ENCODE data around the gene FEN1.

Gene FEN1

DNA sequence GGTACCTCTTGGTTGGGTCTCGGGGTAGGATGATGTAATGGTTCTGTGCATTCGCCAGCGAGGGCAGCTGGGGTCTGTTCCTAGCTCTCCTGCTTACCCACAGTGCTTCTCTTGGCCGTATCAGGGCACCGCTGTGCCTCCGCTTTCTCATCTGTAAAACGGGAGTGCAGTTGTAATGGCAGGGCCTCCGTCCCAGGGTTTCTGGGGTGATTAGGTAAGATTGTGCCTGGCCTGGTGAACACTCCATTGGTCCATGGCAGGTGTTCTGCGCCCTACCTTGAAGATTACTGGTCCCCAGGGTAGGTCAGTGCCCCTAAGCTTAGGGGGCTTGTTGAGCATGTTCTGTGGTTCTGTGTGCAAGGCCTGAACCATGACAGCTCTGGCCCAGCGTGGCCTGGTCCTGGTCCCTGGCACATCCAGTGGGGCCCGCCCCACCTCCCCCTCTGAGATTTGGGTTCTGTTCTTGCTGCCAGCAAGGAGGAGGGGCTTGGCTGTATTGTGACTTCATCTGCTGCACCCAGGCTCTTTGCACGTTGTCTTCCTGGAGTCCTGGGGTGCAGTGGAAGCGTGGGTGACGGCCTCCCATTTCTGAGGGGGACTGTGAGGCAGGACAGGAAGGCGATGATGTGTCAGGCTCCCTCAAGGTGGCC, 35.4 kb upstream of the FEN1 start:
- DNase-seq: no peak

GRCh38 chr11:61760946-61761345, 31.8 kb upstream of the FEN1 start:
- DNase-seq: no peak

- DNase-seq: peak in 1 of 2 donors; percentile 6
Measured at GRCh38 chr11:61761440-61762222, 31.1 kb upstream of the FEN1 start.

DNA sequence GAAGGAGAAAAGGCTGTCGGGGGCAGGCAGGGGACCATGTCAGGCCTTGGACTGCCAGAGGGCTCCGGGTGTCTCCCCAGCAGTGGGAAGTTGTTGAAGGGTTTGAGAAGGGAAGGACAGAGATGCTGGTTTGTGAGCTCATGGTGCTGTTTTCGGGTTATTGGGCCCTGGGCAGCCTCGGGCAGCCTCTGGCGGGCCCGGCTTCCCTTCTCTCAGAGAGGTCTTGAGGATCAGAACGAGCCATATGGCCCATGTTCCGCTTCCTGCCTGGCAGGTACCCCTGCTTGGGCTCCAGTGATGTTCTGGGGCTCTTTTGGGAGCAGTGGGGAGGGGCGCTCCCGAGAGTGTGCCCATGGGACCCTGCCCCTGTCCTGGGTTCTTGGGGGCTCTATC, 30.5 kb upstream of the FEN1 start:
- no peak for DNase-seq

GRCh38 chr11:61762798-61763197, 29.9 kb upstream of the FEN1 start:
- DNase-seq: no peak

DNA sequence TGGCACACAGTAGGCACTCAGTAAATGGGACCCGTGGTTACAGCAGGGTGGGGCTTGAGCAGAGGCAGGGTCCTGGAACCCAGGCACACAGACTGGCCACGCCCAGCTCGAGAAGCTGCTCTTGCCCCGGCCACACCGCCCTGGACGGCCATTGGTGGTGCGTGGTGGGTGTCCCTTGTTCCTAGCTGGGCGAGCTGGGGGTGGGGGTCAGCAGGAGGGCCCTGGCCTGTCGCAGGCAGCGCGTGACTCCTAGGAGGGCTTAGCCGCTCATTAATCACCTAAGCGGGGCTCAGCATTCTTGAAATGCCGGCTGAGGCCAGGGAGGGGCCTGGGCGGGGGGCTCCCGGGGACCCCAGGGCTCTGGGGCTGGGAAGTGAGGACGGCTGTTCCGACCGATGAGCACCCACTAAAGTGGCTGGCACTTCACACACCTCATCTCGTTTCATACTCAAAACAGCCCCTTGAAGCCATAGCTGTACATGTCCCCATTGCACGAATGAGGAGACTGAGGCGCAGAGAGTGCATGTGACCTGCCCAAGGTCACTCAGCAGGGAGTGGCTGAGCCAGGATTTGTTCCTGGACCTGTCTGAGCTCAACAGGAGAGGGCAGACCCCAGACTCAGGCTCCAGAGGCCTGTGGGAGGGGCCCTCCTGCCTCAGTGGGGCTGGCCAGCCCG, 28.6 kb upstream of the FEN1 start:
- DNase-seq: no peak

- DNase-seq: no peak
Measured at GRCh38 chr11:61764606-61765260, 28.0 kb upstream of the FEN1 start.

DNA sequence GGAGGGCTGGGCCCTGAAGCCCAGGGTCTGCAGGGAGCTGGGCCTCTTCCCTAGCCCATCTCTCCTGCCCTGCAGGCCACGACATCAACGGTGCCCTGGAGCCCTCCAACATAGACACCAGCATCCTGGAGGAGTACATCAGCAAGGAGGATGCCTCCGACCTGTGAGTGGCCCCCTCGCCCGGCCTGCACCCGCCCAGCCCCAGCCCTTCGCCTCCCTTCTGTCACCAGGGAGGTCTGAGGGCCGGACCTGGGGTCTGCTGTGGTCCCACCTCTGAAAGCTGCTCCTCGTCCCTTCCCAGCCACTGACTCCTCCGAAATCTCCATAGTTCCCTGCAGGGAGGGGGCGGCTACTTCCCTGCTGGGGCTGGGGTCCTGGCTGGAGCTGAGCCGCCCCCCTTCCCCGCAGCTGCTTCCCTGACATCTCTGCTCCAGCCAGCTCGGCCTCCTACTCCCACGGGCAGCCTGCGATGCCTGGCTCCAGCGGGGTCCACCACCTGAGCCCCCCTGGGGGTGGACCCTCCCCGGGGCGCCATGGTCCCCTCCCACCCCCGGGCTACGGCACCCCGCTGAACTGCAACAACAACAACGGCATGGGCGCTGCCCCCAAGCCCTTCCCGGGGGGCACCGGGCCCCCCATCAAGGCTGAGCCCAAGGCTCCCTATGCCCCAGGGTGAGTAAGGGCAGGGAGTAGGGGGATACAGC, 27.0 kb upstream of the FEN1 start:
- DNase-seq: no peak

DNA sequence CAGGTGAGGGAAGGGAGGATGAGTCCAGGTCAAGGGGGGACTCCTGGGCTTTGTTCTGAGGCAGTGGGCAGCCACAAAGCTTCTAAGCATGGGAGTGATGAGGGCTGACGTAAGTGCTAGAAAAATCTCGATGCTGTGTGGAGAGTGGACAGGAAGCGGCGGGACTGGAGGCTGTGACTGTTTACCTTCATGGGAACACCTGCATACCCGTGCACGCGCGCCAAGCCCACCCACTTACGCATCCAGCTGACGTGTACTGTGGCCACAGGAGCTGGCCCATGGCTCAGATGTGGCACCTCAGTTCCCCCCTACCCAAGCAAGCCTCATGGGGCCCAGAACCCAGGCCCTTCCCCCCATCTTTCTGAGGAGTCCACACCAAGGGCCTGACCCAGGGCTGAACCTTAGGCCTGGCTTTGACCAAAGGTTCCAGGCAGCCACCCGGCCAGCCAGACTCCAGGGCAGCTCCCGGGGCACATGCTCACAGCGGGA, 26.3 kb upstream of the FEN1 start:
- DNase-seq: no peak

- no peak for DNase-seq
Measured at GRCh38 chr11:61768376-61769076, 24.2 kb upstream of the FEN1 start.

GRCh38 chr11:61769169-61769920, 23.4 kb upstream of the FEN1 start:
- no peak for DNase-seq

GRCh38 chr11:61769946-61770683, 22.6 kb upstream of the FEN1 start:
- DNase-seq: no peak

DNA sequence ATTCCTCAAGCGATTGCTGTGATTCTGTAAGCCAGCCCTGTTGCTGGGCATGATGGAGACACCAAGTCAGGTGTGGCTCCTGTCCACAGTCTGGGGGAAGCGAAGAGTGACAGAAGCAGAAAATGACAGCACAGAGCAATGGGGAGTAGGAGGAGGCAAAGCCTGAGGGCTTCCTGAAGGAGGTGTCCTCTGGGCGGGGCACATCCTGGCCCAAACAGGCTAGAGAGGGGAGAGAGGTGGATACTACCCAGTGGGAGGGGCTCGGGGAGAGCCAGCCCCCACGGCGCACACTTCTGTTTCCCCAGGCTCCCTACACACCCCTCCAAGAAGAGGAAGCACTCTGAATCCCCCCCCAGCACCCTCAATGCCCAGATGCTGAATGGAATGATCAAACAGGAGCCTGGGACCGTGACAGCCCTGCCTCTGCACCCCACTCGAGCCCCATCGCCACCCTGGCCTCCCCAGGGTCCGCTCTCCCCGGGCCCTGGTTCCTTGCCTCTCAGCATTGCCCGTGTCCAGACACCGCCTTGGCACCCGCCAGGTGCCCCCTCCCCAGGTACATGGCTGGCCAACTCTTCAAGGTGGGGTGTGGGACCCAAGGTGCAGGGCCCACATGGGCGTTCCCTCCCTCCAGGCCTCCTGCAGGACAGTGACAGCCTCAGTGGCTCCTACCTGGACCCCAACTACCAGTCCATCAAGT, 21.4 kb upstream of the FEN1 start:
- DNase-seq: no peak

GRCh38 chr11:61771985-61772455, 20.7 kb upstream of the FEN1 start:
- DNase-seq: no peak

DNA sequence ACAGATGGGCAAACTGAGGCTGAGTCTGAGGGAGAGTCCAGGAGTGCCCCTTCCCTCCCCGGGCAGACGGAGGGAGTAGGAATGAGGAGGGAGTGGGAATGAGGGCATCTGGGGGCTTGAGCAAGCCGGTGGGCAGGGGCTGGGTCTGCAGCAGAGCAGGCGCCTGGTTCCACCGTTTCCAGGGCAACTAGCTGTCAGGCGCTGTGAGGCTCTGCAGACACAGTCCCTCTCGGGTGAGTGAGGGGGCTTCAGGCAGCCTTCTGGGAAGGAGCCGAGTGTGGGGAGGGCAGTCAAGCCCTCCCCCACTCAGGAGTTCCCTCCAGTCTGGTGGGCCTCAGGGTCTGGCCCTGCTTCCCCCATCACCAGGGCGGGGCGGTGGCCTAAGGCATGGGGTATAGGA, 19.4 kb upstream of the FEN1 start:
- DNase-seq: no peak

DNA sequence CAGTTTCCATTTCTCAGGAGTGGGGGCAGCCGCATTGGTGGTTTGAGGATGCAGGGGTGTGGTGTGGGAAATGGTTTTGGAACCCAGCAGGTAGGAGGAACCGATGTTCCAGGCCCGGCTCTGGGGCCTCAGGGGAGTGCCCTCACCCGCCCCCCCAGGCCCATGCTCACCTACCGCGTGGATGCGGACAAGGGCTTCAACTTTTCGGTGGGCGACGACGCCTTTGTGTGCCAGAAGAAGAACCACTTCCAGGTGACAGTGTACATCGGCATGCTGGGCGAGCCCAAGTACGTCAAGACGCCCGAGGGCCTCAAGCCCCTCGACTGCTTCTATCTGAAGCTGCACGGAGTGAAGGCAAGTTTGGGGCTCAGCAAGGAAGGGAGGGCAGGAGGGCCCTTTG, 18.9 kb upstream of the FEN1 start:
- no peak for DNase-seq

- DNase-seq: no peak
Measured at GRCh38 chr11:61774411-61774810, 18.3 kb upstream of the FEN1 start.

DNA sequence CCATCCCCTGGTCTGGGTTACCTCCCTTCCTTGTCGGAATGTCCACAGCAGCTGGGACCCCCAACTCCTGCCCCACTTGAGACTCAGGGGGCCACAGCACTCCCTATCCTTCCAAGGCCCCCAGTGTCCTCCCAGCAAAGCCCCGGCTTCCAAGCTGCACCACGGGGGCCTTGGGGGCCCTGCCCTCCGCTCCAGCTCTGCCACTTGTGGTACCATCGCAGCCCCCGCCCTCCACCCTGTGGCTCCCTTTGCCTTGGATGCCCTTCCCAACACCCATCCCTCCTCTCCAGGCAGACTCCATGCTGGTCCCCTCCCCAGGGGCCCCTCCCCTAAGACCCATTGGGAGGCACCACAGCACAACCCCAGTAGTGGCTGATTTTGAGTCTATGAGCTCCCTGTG, 17.6 kb upstream of the FEN1 start:
- no peak for DNase-seq

DNA sequence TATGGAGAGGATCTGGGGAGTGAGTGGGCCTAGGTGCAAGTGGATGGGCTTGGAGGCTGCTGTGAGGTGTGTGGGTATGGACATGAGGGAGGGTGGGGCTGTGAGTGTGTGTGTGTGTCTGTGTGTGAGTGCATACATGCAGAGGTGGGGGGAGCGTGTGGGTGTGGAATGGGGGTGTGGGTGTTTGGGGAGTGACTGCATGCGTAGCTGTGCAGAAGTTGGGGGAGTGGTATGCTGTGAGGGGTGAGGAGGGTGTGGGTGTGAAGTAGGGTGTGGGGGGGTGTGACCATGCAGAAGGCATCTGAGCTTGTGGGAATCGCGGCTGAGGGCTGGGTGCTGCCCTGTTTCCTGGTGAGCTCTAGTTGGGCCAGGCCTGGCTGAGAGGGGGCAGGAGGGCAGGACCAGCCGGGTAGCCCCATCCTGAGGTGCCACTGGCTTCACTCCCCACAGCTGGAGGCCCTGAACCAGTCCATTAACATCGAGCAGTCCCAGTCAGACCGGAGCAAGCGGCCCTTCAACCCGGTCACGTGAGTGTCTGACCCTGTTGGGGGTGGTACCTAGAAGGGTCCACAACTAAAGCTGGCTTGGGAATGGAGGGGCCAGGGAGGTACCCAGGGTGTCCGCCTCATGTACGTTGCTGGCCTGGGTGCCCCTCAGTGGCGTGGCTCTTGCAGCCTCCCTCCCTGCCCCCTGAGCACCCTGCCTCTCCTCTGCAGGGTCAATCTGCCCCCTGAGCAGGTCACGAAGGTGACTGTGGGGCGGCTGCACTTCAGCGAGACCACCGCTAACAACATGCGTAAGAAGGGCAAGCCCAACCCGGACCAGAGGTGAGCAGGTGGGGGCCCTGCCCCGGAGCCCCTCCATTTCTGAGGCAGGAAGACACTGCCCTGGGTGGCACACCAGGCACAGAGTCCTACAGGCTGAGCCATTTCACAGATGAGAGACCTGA, 16.8 kb upstream of the FEN1 start:
- DNase-seq: no peak

Measured in inflammatory macrophage treated with lipopolysaccharide for 1 hour (primary cell).